ENCODE measurements around the gene DDIAS.
"Not testable (repeated sequence)": the region's sequence is repeated elsewhere in the genome, so short reads cannot be mapped to it uniquely, and the experiment has no call there.

The DDIAS gene

DNA sequence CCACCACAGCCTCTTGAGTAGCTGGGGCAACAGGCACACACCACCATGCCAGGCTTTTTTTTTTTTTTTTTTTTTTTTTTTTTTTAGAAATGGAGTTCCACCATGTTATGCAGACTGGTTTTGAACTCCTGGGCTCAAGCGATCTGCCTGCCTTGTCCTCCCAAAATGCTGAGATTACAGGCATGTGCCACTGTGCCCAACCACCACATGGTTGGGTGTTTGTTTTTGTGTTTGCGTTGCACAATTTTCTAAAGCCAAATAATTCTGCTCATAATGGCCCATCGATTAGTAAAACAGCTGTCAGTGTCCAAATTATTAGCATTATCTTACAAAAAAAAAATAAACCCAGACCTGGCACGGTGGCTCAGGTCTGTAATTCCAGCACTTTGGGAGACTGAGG lies 65.8 kb downstream of the DDIAS start:
- no peak for DNase-seq

DNA sequence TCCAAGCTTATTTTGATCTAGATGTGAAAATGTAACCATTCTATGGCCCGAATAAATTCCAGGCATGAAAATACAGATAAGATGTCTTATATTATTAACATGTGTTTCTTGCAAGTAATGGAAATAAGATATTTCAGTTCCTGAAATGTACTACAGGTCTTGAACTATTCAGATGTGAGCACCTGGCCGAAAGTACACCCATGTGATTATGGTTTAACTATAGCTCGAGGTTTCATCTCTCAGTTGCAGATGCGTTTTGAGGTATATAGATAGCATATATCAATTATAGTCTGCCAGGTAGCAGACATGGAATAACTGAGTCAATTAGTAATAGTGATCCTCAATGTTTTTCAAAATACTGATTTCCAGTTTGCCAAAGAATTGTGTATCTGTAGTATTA lies 68.3 kb downstream of the DDIAS start:
- DNase-seq, result no peak

DNA sequence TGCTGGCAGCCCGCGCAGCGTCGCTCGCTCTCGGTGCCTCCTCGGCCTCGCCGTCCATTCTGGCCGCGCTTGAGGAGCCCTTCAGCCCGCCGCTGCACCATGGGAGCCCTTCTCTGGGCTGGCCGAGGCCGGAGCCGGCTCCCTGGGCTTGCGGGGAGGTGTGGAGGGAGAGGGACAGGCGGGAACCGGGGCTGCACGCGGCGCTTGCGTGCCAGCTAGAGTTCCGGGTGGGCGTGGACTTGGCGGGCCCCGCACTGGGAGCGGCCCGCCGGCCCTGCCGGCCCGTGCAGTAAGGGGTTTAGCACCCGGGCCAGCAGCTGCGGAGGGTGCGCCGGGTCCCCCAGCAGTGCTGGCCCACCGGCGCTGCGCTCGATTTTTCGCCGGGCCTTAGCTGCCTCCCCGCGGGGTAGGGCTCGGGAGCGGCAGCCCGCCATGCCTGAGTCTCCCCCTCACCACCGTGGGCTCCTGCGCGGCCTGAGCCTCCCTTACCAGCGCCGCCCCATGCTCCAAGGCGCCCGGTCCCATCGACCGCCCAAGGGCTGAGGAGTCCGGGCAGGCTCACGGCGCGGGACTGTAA lies 69.1 kb downstream of the DDIAS start:
- not testable (repeated sequence) for DNase-seq

DNA sequence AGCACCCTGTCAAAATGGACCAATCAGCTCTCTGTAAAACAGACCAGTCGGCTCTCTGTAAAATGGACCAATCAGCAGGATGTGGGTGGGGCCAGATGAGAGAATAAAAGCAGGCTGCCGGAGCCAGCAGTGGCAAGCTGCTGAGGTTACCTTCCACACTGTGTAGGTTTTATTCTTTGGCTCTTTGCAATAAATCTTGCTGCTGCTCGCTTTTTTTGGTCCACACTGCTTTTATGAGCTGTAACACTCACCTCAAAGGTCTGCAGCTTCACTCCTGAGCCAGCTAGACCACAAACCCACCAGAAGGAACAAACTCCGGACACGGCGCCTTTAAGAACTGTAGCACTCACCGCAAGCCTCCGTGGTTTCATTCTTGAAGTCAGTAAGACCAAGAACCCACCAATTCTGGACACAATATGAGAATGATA lies 70.0 kb downstream of the DDIAS start:
- not testable (repeated sequence) for DNase-seq

DNA sequence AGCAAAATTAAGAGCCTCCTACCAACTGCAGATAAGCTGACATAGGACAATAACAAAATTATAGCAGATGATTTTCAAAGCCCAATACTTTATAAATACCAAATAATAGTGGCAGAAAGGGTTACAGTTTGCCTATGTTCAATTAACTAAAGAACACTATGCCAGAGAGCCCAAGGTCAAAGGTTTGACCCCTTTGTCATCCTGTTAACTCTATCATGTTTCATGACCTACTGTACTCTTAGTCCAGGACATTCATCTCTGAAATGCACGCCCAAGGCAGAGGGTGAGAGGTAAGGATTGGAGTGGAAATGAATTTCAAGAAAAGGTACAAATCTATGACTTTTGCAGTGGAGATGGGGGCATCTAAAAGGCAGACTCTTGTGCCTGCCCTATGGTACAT lies 70.6 kb downstream of the DDIAS start:
- no peak for DNase-seq

DNA sequence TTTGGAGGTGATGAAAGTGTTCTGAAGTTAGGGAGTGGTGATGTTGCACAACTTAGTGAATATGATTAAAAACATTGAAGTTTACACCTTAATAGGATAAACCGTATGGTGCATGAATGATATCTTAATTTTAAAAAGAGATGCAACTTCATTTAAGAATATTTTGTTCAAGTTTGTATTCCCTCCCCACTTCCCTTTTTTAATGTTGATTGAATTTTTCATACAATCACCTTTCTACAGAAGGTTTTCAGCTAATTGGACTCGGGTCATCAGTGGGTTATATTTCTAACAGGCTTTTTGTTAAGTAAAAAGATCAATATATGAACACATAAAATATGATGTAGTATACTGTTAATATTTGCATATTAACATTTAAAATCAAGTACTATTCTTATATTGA lies 72.6 kb downstream of the DDIAS start:
- DNase-seq, result no peak

DNA sequence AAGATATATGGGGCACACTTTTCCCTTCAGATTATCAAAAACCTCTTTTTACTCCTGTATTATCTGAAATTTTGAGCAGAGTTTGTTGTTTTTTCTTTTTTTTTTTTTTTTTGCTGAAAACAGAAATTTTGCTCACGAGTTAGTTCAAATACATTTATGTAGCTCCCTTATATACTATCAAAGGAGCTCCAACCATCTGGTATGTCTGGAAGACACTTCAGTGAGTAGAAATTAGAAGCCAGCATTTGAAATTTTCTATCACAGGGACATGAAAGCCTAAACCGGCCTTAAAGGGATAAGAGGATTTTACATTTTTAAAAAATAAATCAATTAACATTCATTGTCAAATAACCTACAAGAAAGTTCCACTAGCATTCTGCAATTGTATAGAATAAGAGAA lies 73.3 kb downstream of the DDIAS start:
- DNase-seq, result no peak

DNA sequence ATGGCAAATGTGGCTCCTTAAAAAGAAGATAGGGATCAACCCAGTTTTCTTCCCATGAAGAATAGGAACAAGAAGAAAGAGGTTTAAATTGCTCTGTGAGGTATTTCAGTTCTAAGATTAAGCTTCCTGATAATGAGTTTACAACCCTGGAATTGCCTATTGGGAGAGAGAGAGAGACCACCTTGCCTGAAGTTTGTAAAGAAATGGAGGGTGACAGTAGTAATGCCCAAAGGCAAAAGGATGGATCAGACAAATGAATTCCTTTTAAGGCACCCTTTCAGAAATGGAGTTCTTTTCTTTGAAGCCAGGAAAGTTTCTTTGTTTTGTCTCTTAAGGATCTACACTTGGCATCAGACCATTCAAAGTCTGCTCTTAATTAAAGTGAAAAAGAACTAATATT lies 74.3 kb downstream of the DDIAS start:
- no peak for DNase-seq

DNA sequence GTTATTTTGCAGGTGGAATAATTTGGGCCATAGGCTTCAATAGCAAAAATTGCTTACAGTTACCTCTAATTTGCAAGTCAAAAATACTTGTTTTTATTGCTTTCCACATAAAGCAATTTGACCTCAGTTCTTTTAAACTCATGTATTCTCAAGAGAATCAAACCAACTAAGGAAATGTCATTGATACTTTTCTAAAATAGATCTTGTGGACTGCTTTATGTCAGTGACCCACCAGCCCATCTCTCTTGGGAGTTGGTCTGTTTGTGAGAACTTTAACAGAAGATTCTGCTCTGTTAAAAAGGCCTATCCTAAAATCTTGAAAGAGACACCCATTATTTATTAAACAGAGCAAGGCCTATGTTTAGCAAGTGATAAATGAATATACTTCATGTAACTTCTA lies 75.2 kb downstream of the DDIAS start:
- no peak for DNase-seq

DNA sequence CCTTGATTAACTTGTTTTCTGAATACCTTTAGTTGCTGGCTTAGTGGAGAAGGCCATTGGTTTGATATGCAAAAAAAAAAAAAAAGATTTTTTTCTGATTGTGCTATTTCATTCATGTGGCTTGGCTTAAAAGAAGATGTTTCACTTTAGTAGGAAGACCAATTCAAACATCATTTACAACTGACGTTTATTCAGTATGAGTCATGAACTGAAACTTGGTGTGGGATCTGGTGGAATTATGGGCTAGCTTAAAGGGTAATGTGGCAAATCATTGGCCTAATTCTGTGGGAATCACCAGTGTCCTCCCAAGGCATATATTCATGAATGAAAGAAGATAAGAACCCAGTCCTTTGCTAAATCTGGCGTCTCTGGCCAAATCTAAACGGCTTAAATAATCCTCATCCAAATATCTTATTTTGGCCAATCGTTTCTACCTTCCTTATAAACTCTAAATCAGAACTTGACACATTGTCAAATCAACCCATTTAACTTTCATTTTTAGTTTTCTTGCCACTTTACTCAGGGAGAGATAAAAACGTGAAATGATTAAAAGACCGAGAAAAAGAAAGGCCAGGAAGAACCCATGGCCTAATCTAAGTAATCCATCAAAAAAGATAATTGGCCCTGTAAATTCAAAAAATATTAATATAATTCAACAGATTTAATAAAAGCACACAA lies 77.0 kb downstream of the DDIAS start:
- DNase-seq, result no peak

DNA sequence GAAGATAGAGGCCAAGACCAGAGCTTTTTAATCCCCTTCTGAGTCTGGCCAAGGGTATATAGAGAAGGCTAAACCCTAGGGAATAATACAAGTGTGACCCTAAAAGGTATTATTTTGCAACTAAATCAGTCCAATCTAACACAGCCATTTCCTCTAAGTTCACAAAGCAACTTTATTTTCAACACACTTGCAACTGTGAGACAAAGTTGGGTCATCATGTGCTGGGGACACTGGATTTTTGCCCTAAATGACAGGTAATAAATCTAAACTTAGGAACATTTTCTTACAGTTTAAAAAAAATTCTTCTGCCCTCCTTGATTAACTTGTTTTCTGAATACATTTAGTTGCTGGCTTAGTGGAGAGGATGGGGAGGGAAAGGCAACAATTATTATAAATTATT lies 78.3 kb downstream of the DDIAS start:
- DNase-seq, result no peak

DNA sequence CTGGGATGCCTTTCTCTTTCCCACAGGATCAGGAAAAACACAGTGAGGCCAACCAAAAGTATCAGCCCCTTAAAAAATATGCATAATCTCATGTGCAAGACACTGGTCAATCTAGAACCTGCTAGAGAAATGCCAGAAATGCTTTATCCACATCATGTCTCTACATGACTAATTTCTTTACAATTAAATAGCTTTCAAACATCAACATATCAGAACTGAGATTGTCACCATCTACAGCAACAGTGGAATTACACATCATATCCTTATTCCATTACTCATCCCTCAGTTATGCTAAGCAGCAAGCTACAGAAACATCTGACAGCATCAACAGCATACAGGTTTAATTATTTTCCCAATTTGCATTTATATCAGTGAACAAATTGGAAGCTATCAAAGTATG lies 78.8 kb downstream of the DDIAS start:
- no peak for DNase-seq

DNA sequence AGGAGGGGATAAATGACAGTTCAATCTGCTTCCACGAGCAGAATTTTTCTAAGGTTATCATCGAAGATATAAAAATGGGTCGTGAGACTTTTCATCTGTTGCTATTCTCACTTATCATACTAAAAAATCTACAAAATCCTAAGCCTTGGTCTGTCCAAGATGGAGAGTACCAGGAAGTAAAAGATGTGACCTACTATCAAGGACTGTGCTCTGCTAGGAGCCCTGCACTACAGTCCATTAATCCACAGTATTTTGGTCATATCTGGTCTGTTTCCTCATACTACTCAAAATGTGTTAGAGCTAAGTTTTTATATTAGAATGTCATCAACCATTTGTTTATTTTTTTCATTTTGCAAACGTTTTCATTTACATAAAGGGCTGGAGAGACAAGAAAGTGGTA lies 79.4 kb downstream of the DDIAS start:
- no peak for DNase-seq

DNA sequence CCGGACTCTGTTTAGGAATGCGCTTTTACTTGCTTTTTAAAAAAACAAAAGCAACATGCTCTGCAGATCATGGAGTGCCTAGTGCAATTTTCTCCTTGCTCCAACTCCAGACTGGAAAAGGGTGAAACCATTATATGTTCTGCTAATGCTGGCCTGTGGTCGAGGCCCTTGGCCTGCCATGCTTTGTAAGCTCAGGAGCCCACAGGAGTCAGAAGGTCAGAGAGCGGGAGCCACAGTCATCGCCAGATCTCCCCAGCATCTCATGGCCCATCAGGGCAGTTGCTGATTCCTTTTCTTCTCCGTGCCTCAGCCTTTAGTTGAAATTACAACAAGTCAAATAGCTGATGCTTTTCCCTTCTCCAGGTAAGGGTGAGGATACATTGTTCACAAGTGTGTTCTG lies 80.3 kb downstream of the DDIAS start:
- DNase-seq, result no peak

All from nucleus accumbens (tissue), 56 donors.